Measurements from ENCODE around the gene TP53I13. TPM values are rescaled to one million over a fixed set of nuclear protein-coding genes. Genes with fewer than 3 reads are reported as not detected.

TP53I13 gene, protein sequence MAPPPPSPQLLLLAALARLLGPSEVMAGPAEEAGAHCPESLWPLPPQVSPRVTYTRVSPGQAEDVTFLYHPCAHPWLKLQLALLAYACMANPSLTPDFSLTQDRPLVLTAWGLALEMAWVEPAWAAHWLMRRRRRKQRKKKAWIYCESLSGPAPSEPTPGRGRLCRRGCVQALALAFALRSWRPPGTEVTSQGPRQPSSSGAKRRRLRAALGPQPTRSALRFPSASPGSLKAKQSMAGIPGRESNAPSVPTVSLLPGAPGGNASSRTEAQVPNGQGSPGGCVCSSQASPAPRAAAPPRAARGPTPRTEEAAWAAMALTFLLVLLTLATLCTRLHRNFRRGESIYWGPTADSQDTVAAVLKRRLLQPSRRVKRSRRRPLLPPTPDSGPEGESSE
- total RNA-seq: 37.2 TPM
- long read RNA-seq, transcript TP53I13-201 (7 exons, 1,530 nt): major isoform, 122 of 194 reads
- long read RNA-seq, partial matches to known transcripts: 28 of 194 reads
- long read RNA-seq, other reads (novel, unspliced or antisense): 41 of 194 reads

DNA sequence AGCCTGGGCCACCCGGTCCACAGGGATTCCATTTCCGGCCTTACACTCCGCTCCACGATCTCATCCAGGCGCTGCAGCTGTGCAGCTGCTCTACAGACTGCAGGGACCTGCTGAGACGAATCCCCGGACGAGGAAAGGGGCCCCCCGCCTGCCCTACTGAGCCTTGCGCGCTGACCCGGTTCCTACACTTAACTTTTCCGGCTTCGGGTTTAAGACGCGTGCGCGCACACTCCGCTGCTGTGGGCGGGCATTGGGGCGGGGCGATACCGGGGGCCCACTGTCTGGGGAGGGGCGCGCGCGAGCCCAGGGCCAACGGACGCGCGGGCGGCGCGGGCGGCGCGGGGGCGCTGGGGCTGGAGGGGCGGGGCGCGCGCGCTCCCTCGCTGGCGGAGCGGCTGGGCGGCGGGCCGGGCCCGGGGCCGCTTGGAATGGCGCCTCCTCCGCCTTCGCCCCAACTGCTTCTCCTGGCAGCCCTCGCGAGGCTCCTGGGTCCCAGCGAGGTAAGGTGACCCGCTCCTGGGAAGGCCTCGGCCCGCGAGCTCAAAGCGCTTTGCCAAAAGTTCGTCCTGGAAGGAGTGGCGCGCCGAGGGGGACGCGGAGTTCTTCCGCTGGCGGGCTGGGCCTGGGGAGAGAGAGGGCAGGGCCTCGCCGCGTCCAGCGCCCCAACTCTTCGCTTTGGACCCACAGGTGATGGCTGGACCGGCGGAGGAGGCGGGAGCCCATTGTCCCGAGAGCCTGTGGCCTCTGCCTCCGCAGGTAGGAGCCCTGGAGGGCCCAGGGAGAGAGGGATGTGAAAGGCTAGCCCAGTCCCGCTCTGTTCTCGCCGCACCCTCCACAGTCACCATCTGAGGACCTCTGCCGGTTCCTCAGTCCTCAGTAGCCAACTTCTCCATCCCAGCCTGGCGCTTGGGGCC lies at the start of gene TP53I13:
Gene TP53I13 (plus strand): TSS at position 371 of the 914 bp plus-strand sequence. CDS start 58 bp downstream, at position 429.
- Histone ChIP-seq H3K4me1 (peaks cover 84% of the 10 kb centered on the region), H3K36me3 (peaks cover 4% of the 10 kb centered on the region), H3K27me3 (ENCODE audit: low read depth) (no peaks in the 10 kb centered on the region), H3K4me3 (peak within 1 kb of the TSS; percentile 77), H3K9me3 (replicated peaks) (no peaks in the 10 kb centered on the region), H3K27ac (replicated peaks) (peak within 1 kb of the TSS; percentile 92)
- TF ChIP-seq, protein P1, sequence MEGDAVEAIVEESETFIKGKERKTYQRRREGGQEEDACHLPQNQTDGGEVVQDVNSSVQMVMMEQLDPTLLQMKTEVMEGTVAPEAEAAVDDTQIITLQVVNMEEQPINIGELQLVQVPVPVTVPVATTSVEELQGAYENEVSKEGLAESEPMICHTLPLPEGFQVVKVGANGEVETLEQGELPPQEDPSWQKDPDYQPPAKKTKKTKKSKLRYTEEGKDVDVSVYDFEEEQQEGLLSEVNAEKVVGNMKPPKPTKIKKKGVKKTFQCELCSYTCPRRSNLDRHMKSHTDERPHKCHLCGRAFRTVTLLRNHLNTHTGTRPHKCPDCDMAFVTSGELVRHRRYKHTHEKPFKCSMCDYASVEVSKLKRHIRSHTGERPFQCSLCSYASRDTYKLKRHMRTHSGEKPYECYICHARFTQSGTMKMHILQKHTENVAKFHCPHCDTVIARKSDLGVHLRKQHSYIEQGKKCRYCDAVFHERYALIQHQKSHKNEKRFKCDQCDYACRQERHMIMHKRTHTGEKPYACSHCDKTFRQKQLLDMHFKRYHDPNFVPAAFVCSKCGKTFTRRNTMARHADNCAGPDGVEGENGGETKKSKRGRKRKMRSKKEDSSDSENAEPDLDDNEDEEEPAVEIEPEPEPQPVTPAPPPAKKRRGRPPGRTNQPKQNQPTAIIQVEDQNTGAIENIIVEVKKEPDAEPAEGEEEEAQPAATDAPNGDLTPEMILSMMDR (IDR thresholded peaks at IDR 0.05; ENCODE audit: borderline replicate concordance): no peak
- peak; percentile 93 for DNase-seq
- intact Hi-C loops (cut with micrococcal nuclease): no loop called here

DNA sequence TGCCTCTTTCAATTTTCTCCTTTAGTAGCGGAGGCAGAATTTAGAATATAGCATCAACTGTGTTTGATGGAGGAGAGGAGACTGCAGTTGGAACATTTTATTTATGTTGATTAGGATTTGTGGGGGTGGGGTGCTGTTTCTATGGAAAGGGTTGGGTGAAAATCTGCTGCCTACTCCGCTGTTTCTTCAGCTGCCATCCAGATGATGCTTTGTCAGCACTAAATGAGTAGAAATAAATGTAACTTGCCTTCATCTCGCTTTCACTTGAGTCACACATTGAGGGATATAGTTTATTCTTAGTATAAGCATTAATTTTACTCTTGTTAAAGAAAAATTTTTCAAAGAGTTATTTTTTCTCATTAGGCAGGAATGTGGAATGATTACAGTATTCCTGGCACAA lies 43.8 kb upstream of the TP53I13 start:
- no peaks in the 10 kb centered on the region for H3K27me3 ChIP-seq (ENCODE audit: low read depth)
- no peak for DNase-seq
- H3K36me3 ChIP-seq: peaks cover 86% of the 10 kb centered on the region
- H3K4me1 ChIP-seq: no peaks in the 10 kb centered on the region
- intact Hi-C loops (cut with micrococcal nuclease): no loop called here
- H3K9me3 ChIP-seq (replicated peaks): no peaks in the 10 kb centered on the region
- no peak overlapping the region for H3K4me3 ChIP-seq
- H3K27ac ChIP-seq (replicated peaks): no peak overlapping the region
- TF ChIP-seq, protein P1 (IDR thresholded peaks at IDR 0.05; ENCODE audit: borderline replicate concordance): no peak

DNA sequence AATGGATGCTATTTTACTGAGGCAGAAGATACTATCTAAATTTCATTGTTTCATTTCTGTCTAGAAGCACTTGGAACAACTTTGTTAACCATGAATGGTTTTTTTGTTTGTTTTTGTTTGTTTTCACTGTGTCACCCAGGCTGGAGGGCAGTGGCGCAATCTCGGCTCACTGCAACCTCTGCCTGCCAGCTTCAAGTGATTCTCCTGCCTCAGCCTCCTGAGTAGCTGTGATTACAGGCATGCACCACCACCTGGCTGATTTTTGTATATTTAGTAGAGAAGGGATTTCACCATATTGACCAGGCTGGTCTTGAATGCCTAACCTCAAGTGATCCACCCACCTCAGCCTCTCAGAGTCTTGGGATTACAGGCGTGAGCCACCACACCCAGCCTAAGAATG lies 42.2 kb upstream of the TP53I13 start:
- H3K4me3 ChIP-seq: no peak overlapping the region
- TF ChIP-seq, protein P1 (IDR thresholded peaks at IDR 0.05; ENCODE audit: borderline replicate concordance): no peak
- H3K36me3 ChIP-seq: peaks cover 90% of the 10 kb centered on the region
- DNase-seq: no peak
- no peaks in the 10 kb centered on the region for H3K27me3 ChIP-seq (ENCODE audit: low read depth)
- no peak overlapping the region for H3K27ac ChIP-seq (replicated peaks)
- intact Hi-C loops (cut with micrococcal nuclease): no loop called here
- H3K4me1 ChIP-seq: no peaks in the 10 kb centered on the region
- no peaks in the 10 kb centered on the region for H3K9me3 ChIP-seq (replicated peaks)

DNA sequence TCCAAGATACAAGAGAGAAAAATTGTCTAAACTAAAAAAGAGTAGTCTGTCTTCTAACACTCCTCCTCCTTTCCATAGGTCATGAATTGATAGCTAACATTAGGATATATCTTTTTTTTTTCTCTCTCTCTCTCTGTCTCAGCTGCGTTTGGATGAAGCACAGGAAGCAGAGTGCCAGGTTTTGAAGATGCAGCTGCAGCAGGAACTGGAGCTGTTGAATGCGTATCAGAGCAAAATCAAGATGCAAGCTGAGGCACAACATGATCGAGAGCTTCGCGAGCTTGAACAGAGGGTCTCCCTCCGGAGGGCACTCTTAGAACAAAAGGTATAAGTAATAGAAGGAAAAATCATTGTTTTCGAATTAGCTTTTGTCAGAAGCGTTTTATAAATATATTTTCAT lies 34.5 kb upstream of the TP53I13 start:
- DNase-seq: no peak
- Histone ChIP-seq H3K27me3 (ENCODE audit: low read depth) (no peaks in the 10 kb centered on the region), H3K9me3 (replicated peaks) (no peaks in the 10 kb centered on the region), H3K4me3 (no peak overlapping the region), H3K4me1 (no peaks in the 10 kb centered on the region), H3K27ac (replicated peaks) (no peak overlapping the region), H3K36me3 (peaks cover 78% of the 10 kb centered on the region)
- intact Hi-C loops (cut with micrococcal nuclease): no loop called here
- TF ChIP-seq, protein P1 (IDR thresholded peaks at IDR 0.05; ENCODE audit: borderline replicate concordance): no peak

GRCh38 chr17:29544066-29544465 lies 24.4 kb upstream of the TP53I13 start:
- Histone ChIP-seq H3K9me3 (replicated peaks) (no peaks in the 10 kb centered on the region), H3K36me3 (peaks cover 45% of the 10 kb centered on the region), H3K27me3 (ENCODE audit: low read depth) (no peaks in the 10 kb centered on the region), H3K4me3 (no peak overlapping the region), H3K27ac (replicated peaks) (no peak overlapping the region), H3K4me1 (peaks cover 3% of the 10 kb centered on the region)
- no peak for DNase-seq
- TF ChIP-seq, protein P1 (IDR thresholded peaks at IDR 0.05; ENCODE audit: borderline replicate concordance): no peak
- intact Hi-C loops (cut with micrococcal nuclease): no loop called here

Measured in left ventricle myocardium inferior (tissue), 1 donor.